ENCODE results near the gene RSRC1. TPM values are rescaled to one million over a fixed set of nuclear protein-coding genes. Genes with fewer than 3 reads are reported as not detected.

RSRC1 gene
- total RNA-seq, 1 experiment from 2014 or later = 37.9 TPM

GRCh38 chr3:158350971-158351370 is 241.1 kb downstream of the RSRC1 start:
- Histone ChIP-seq H3K4me1 (ENCODE audit: insufficient read depth, low read length) (no peaks in the 10 kb centered on the region), H3K9me3 (ENCODE audit: control insufficient read depth, low read depth, low read length) (no peaks in the 10 kb centered on the region), H2BK20ac (ENCODE audit: low read depth, low read length, poor library complexity, severe bottlenecking) (no peak overlapping the region), H2BK15ac (ENCODE audit: low read depth, low read length) (no peak overlapping the region), H3K27ac (ENCODE audit: insufficient read length, low read depth, low read length) (no peak overlapping the region), H3K4me2 (ENCODE audit: insufficient read depth, insufficient read length, low read length) (no peak overlapping the region), H3T11ph (ENCODE audit: low read length) (no peak overlapping the region), H3K4ac (ENCODE audit: low read depth, low read length) (no peak overlapping the region), H4K91ac (ENCODE audit: insufficient read length, low read depth, low read length) (no peak overlapping the region), H3K18ac (ENCODE audit: insufficient read length, low read depth, low read length) (no peak overlapping the region), H2AK5ac (ENCODE audit: insufficient read length, low read length) (no peak overlapping the region), H2BK120ac (ENCODE audit: low read depth, low read length, poor library complexity, severe bottlenecking) (no peak overlapping the region), H3K79me2 (ENCODE audit: insufficient read depth, low read length) (no peaks in the 10 kb centered on the region), H3K14ac (ENCODE audit: insufficient read depth, low read length) (no peak overlapping the region), H2AFZ (ENCODE audit: low read length) (no peak overlapping the region), H3K9ac (ENCODE audit: extremely low read depth, insufficient read length, low read length) (no peak overlapping the region), H4K5ac (ENCODE audit: insufficient read length, low read depth, low read length) (no peak overlapping the region), H3K27me3 (ENCODE audit: insufficient read depth, low read length) (no peaks in the 10 kb centered on the region), H4K8ac (replicated peaks; ENCODE audit: insufficient read length, low read depth, low read length) (no peak overlapping the region), H4K20me1 (ENCODE audit: control insufficient read depth, insufficient read depth, insufficient read length) (no peaks in the 10 kb centered on the region), H2BK5ac (ENCODE audit: insufficient read length, low read length) (no peak overlapping the region), H2BK12ac (ENCODE audit: insufficient read length, low read depth, low read length) (no peak overlapping the region), H3K79me1 (ENCODE audit: insufficient read depth, low read depth, low read length, poor library complexity, severe bottlenecking) (no peaks in the 10 kb centered on the region), H3K23ac (ENCODE audit: insufficient read length, low read depth, low read length) (no peak overlapping the region), H3K56ac (ENCODE audit: insufficient read length, low read depth, low read length) (no peak overlapping the region), H3K23me2 (ENCODE audit: insufficient read length, low read depth, low read length, poor library complexity, severe bottlenecking) (no peaks in the 10 kb centered on the region)
- no CpG with 5 or more reads among the region's 4 CpGs for WGBS (ENCODE audit: extremely low coverage, insufficient read length, low lambda C conversion rate)
- TF ChIP-seq, protein P1, sequence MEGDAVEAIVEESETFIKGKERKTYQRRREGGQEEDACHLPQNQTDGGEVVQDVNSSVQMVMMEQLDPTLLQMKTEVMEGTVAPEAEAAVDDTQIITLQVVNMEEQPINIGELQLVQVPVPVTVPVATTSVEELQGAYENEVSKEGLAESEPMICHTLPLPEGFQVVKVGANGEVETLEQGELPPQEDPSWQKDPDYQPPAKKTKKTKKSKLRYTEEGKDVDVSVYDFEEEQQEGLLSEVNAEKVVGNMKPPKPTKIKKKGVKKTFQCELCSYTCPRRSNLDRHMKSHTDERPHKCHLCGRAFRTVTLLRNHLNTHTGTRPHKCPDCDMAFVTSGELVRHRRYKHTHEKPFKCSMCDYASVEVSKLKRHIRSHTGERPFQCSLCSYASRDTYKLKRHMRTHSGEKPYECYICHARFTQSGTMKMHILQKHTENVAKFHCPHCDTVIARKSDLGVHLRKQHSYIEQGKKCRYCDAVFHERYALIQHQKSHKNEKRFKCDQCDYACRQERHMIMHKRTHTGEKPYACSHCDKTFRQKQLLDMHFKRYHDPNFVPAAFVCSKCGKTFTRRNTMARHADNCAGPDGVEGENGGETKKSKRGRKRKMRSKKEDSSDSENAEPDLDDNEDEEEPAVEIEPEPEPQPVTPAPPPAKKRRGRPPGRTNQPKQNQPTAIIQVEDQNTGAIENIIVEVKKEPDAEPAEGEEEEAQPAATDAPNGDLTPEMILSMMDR (conservative IDR thresholded peaks at IDR 0.05) = no peak
- no peaks in the 10 kb centered on the region for H3K36me3 Mint-ChIP-seq (ENCODE audit: insufficient read depth in 1 of 3, low read depth in 3 of 3)
- peak overlapping the region in 1 of 3 experiments; percentile 75; a peak in 2 of 7 replicates for H3K27ac Mint-ChIP-seq
- H3K9me3 Mint-ChIP-seq = no peaks in the 10 kb centered on the region
- DNase-seq = no peak
- H3K4me1 Mint-ChIP-seq = peaks cover 5% of the 10 kb centered on the region in 2 experiments
- H3K4me3 Mint-ChIP-seq = no peak overlapping the region
- H3K27me3 Mint-ChIP-seq (ENCODE audit: low read depth) = no peaks in the 10 kb centered on the region
